Suprapubic skin (tissue), 4 donors: ENCODE data around the gene GREM2. TPM values are rescaled to one million over a fixed set of nuclear protein-coding genes. Genes with fewer than 3 reads are reported as not detected.

Source experiments
- DNase-seq, 2 donors: peaks; one replicate each; pipeline ENCODE4 v3.0.0-alpha.2; 2019; ENCODE audit warnings: low spot score in 2 of 2
- H3K27ac ChIP-seq: fragments of 200-600 bp; sonication (generic); one replicate; pipeline ENCODE4 v1.5.1; 2019
- H3K27me3 ChIP-seq: fragments of 200-600 bp; sonication (generic); one replicate; pipeline ENCODE4 v1.5.1; 2019
- H3K36me3 ChIP-seq: fragments of 200-600 bp; sonication (generic); one replicate; pipeline ENCODE4 v1.5.1; 2019
- H3K4me1 ChIP-seq: fragments of 200-600 bp; sonication (generic); one replicate; pipeline ENCODE4 v1.5.1; 2019
- H3K4me3 ChIP-seq: fragments of 200-600 bp; sonication (generic); one replicate; pipeline ENCODE4 v1.5.1; 2019; ENCODE audit warnings: mild to moderate bottlenecking
- H3K9me3 ChIP-seq: fragments of 200-600 bp; sonication (generic); one replicate; pipeline ENCODE4 v1.5.1; 2019
- CTCF ChIP-seq, 2 donors: fragments of 200-600 bp in 1 of 2; fragments of 450-650 bp in 1 of 2; sonication (generic) in 1 of 2; IDR thresholded peaks; one replicate each; pipeline ENCODE4 v1.5.1; 2016 to 2019; ENCODE audit warnings: antibody characterized with exemption in 2 of 2, mild to moderate bottlenecking in 1 of 2, moderate library complexity in 1 of 2
- EP300 ChIP-seq: sonication (generic); formaldehyde crosslinking; IDR thresholded peaks from one replicate; pipeline ENCODE4 v1.6.1; 2017; ENCODE audit warnings: antibody characterized with exemption
- POLR2A ChIP-seq, 2 donors: fragments of 450-650 bp; IDR thresholded peaks; one replicate each; pipeline ENCODE4 v1.6.1; 2017; ENCODE audit warnings: antibody characterized with exemption in 2 of 2, mild to moderate bottlenecking in 2 of 2, moderate library complexity in 2 of 2
- POLR2AphosphoS5 ChIP-seq, 3 donors: sonication (generic); formaldehyde crosslinking; IDR thresholded peaks; one replicate each; pipeline ENCODE4 v1.6.1; 2017; ENCODE audit warnings: antibody characterized with exemption in 3 of 3
- WGBS: methylation state at CpG from one replicate; pipeline ENCODE4 v1.1.5; 2018; 5-methylcytosine and 5-hydroxymethylcytosine counted together
- total RNA-seq, 4 donors: library from RNA; depleted of rRNA; stranded (reverse); fragments of >200 nt; gene quantifications; one replicate each; pipeline ENCODE4 v1.1.0, GENCODE V29; 2016

Gene GREM2
- total RNA-seq, 4 donors from 2014 or later: 0.11 to 1.3 (median 0.38) TPM

- 89% methylated on average over 6 of the region's 6 CpGs for WGBS
Observed at GRCh38 chr1:240478536-240478935, 133.4 kb downstream of the GREM2 start.

GRCh38 chr1:240475832-240476231, 136.1 kb downstream of the GREM2 start:
- H3K27me3 ChIP-seq: no peaks in the 10 kb centered on the region
- WGBS: 80% methylated on average over 4 of the region's 4 CpGs
- TF ChIP-seq POLR2A (IDR thresholded peaks at IDR 0.05): no peak
- no peak for TF ChIP-seq CTCF (IDR thresholded peaks at IDR 0.05)
- TF ChIP-seq POLR2AphosphoS5 (IDR thresholded peaks at IDR 0.05): no peak
- TF ChIP-seq EP300: no peak

More at GRCh38 chr1:240478536-240478935, 133.4 kb downstream of the GREM2 start:
- TF ChIP-seq EP300 (no peak), POLR2A (IDR thresholded peaks at IDR 0.05) (no peak), POLR2AphosphoS5 (IDR thresholded peaks at IDR 0.05) (no peak), CTCF (IDR thresholded peaks at IDR 0.05) (no peak)
- no peak overlapping the region for H3K4me3 ChIP-seq
- no peaks in the 10 kb centered on the region for H3K9me3 ChIP-seq
- no peak for DNase-seq
- H3K4me1 ChIP-seq: no peaks in the 10 kb centered on the region
- H3K27me3 ChIP-seq: no peaks in the 10 kb centered on the region
- H3K27ac ChIP-seq: no peak overlapping the region
- no peaks in the 10 kb centered on the region for H3K36me3 ChIP-seq

GRCh38 chr1:240474133-240474614, 137.8 kb downstream of the GREM2 start:
- no peaks in the 10 kb centered on the region for H3K36me3 ChIP-seq
- no peaks in the 10 kb centered on the region for H3K4me1 ChIP-seq
- H3K27ac ChIP-seq: no peak overlapping the region
- no peaks in the 10 kb centered on the region for H3K27me3 ChIP-seq
- no peaks in the 10 kb centered on the region for H3K9me3 ChIP-seq
- H3K4me3 ChIP-seq: no peak overlapping the region
- WGBS: 65% methylated on average over 5 of the region's 5 CpGs
- TF ChIP-seq POLR2AphosphoS5 (IDR thresholded peaks at IDR 0.05) (no peak), CTCF (IDR thresholded peaks at IDR 0.05) (no peak), EP300 (no peak), POLR2A (IDR thresholded peaks at IDR 0.05) (no peak)
- no peak for DNase-seq

More at GRCh38 chr1:240475832-240476231, 136.1 kb downstream of the GREM2 start:
- no peak overlapping the region for H3K27ac ChIP-seq
- H3K4me1 ChIP-seq: no peaks in the 10 kb centered on the region
- DNase-seq: no peak
- H3K4me3 ChIP-seq: no peak overlapping the region
- H3K36me3 ChIP-seq: no peaks in the 10 kb centered on the region
- H3K9me3 ChIP-seq: no peaks in the 10 kb centered on the region

- no peak for TF ChIP-seq CTCF (IDR thresholded peaks at IDR 0.05)
- peak in 1 of 3 donors; percentile 41 for TF ChIP-seq POLR2AphosphoS5 (IDR thresholded peaks at IDR 0.05)
- no peaks in the 10 kb centered on the region for H3K9me3 ChIP-seq
- 68% methylated on average over 7 of the region's 7 CpGs for WGBS
- DNase-seq: no peak
- no peaks in the 10 kb centered on the region for H3K36me3 ChIP-seq
- H3K27me3 ChIP-seq: no peaks in the 10 kb centered on the region
- no peak overlapping the region for H3K27ac ChIP-seq
- H3K4me3 ChIP-seq: no peak overlapping the region
- H3K4me1 ChIP-seq: no peaks in the 10 kb centered on the region
Observed at GRCh38 chr1:240468656-240469055, 143.3 kb downstream of the GREM2 start.

- Histone ChIP-seq H3K36me3 (no peaks in the 10 kb centered on the region), H3K4me3 (no peak overlapping the region), H3K27me3 (no peaks in the 10 kb centered on the region), H3K4me1 (no peaks in the 10 kb centered on the region), H3K27ac (no peak overlapping the region), H3K9me3 (no peaks in the 10 kb centered on the region)
- TF ChIP-seq EP300: no peak
- TF ChIP-seq CTCF (IDR thresholded peaks at IDR 0.05): no peak
- no peak for TF ChIP-seq POLR2A (IDR thresholded peaks at IDR 0.05)
- no peak for TF ChIP-seq POLR2AphosphoS5 (IDR thresholded peaks at IDR 0.05)
- DNase-seq: no peak
Observed at GRCh38 chr1:240467895-240468294, 144.1 kb downstream of the GREM2 start.
